Osteocyte (in vitro differentiated cells): ENCODE data around the gene PDE10A. TPM values are rescaled to one million over a fixed set of nuclear protein-coding genes. Genes with fewer than 3 reads are reported as not detected.
"Not testable (repeated sequence)": the region's sequence is repeated elsewhere in the genome, so short reads cannot be mapped to it uniquely, and the experiment has no call there.

Experiments used
- DNase-seq: peaks from one replicate; pipeline ENCODE4 v3.0.0; 2021; ENCODE audit warnings: mixed read lengths; ENCODE audit not compliant: unreplicated experiment; ENCODE audit errors: extremely low spot score
- H3K27ac Mint-ChIP-seq: one replicate; pipeline ENCODE4 v1.8.0; 2021; ENCODE audit warnings: mild to moderate bottlenecking, mixed read lengths; ENCODE audit not compliant: unreplicated experiment
- H3K27me3 Mint-ChIP-seq: one replicate; pipeline ENCODE4 v1.8.0; 2021; ENCODE audit warnings: mixed read lengths; ENCODE audit not compliant: unreplicated experiment
- H3K36me3 Mint-ChIP-seq: one replicate; pipeline ENCODE4 v1.8.0; 2021; ENCODE audit warnings: mixed read lengths; ENCODE audit not compliant: unreplicated experiment
- H3K4me1 Mint-ChIP-seq: one replicate; pipeline ENCODE4 v1.8.0; 2021; ENCODE audit warnings: mixed read lengths; ENCODE audit not compliant: unreplicated experiment
- H3K4me3 Mint-ChIP-seq: one replicate; pipeline ENCODE4 v1.8.0; 2021; ENCODE audit warnings: mild to moderate bottlenecking, moderate library complexity, mixed read lengths; ENCODE audit not compliant: unreplicated experiment
- H3K9me3 Mint-ChIP-seq: one replicate; pipeline ENCODE4 v1.8.0; 2021; ENCODE audit warnings: mixed read lengths; ENCODE audit not compliant: unreplicated experiment
- total RNA-seq: library from RNA; stranded (reverse); gene quantifications from 2 replicates; pipeline ENCODE4 v1.2.1, GENCODE V29; 2021
- TF ChIP-seq, protein P1 (sequence below): fragments of 200-600 bp; sonication (generic); IDR thresholded peaks from 2 replicates; pipeline ENCODE4 v1.5.0; 2021; ENCODE audit warnings: antibody characterized with exemption, mild to moderate bottlenecking, moderate library complexity

The PDE10A gene
- total RNA-seq, 1 donor from 2014 or later = 9.8 TPM

DNA sequence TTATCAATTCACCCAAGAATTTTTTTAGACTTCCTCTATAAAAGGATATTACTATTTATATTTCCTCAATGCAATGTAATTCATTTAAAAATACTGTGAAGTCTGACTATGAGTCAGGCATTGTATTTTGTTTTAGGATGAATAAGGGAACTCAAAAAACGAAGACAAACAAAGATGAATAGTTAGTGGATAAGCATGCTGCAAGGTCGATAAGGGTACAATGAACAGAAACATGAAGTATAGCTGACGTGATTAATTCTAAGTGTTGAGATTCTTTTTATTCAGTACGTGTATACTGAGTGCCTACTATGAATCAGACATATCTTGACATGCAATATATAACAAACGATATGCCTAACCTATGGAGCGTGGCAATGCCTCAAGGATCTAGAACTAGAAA lies 105.4 kb downstream of the PDE10A start:
- peaks cover 8% of the 10 kb centered on the region for H3K9me3 Mint-ChIP-seq

DNA sequence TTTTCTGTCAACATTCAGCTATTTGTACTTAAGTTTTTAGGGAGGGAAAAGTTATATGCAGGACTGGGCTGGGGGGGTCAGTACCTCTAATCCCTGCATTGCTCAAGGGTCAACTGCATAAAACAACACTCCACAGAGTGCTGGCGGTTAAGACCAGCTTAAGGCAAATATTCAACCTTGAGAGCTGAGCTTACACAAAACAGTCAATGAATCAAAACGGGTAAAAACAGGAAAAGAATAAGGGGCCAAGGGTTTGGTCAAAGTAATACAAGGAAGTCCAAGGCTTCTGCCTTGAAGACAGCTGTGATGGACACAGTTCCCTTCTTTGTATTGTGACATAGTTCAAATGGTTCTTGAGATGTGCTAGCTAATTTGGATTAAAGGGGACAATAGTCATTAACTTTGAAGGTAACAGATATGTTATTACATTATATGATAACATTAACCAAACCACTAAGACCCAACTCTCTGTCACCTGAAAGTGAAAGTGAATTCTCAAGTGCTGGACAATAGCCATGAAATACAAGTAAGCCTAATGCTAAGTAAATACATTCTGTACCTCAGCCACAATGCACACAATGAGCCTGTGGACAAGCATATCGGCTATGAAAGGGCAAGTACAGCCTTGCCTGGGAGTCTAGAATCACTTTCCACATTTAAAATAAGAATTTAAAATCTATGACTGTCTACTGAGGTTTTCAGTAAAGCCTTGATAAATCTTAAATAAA lies 106.8 kb downstream of the PDE10A start:
- no peak for DNase-seq
- H3K36me3 Mint-ChIP-seq = no peaks in the 10 kb centered on the region
- H3K9me3 Mint-ChIP-seq = peaks cover 7% of the 10 kb centered on the region

More for the DNA sequence above, 105.4 kb downstream of the PDE10A start:
- H3K4me3 Mint-ChIP-seq = no peak overlapping the region
- TF ChIP-seq, protein P1, sequence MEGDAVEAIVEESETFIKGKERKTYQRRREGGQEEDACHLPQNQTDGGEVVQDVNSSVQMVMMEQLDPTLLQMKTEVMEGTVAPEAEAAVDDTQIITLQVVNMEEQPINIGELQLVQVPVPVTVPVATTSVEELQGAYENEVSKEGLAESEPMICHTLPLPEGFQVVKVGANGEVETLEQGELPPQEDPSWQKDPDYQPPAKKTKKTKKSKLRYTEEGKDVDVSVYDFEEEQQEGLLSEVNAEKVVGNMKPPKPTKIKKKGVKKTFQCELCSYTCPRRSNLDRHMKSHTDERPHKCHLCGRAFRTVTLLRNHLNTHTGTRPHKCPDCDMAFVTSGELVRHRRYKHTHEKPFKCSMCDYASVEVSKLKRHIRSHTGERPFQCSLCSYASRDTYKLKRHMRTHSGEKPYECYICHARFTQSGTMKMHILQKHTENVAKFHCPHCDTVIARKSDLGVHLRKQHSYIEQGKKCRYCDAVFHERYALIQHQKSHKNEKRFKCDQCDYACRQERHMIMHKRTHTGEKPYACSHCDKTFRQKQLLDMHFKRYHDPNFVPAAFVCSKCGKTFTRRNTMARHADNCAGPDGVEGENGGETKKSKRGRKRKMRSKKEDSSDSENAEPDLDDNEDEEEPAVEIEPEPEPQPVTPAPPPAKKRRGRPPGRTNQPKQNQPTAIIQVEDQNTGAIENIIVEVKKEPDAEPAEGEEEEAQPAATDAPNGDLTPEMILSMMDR = no peak
- no peak overlapping the region for H3K27ac Mint-ChIP-seq
- H3K36me3 Mint-ChIP-seq = no peaks in the 10 kb centered on the region
- H3K4me1 Mint-ChIP-seq = peaks cover 4% of the 10 kb centered on the region
- no peak for DNase-seq
- H3K27me3 Mint-ChIP-seq = no peaks in the 10 kb centered on the region

DNA sequence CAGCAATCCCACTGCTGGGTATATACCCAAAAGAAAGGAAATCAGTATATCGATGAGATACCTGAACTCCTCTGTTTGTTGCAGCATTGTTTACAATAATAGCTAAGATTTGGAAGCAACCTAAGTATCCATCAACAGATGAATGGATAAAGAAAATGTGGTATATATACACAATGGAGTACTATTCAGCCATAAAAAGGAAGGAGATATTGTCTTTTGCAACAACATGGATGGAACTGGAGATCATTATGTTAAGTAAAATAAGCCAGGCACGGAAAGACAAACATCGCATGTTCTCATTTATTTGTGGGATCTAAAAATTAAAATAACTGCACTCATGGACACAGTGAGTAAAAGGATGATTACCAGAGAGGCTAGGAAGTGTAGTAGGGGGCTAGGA lies 108.4 kb downstream of the PDE10A start:
- not testable (repeated sequence) for H3K27ac Mint-ChIP-seq, DNase-seq, H3K9me3 Mint-ChIP-seq, H3K4me3 Mint-ChIP-seq, H3K27me3 Mint-ChIP-seq, H3K4me1 Mint-ChIP-seq, H3K36me3 Mint-ChIP-seq

More for the DNA sequence above, 106.8 kb downstream of the PDE10A start:
- Mint-ChIP-seq H3K27ac (peak overlapping the region; percentile 61), H3K4me3 (no peak overlapping the region), H3K4me1 (peaks cover 4% of the 10 kb centered on the region), H3K27me3 (no peaks in the 10 kb centered on the region)
- TF ChIP-seq, protein P1 = no peak

DNA sequence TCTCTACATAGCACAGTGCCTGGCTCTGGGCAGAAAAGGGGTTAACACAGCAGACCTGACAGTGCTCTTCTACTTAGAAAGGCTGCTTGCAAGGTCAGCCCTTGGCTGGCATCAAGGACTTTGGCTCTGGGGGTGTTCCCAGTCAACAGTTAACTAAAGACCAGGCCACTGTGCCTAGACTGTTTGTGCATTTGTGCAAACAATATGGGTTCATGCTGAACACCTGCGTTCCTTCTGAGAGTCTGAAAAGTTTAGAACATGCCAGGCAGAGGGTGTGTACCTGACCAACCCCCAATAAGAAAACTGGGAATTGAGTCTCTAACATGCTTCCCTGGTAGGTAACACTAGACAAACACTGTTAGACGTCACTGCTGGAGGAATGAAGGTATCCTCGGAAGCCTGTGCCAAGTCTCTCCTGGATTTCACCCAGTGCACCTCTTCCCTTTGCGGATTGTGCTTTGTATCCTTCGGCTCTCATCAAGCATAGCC lies 110.7 kb downstream of the PDE10A start:
- H3K9me3 Mint-ChIP-seq = no peaks in the 10 kb centered on the region
- no peak overlapping the region for H3K27ac Mint-ChIP-seq
- no peaks in the 10 kb centered on the region for H3K27me3 Mint-ChIP-seq
- no peak overlapping the region for H3K4me3 Mint-ChIP-seq
- peaks cover 4% of the 10 kb centered on the region for H3K4me1 Mint-ChIP-seq
- TF ChIP-seq, protein P1 = no peak
- H3K36me3 Mint-ChIP-seq = no peaks in the 10 kb centered on the region
- DNase-seq = no peak

DNA sequence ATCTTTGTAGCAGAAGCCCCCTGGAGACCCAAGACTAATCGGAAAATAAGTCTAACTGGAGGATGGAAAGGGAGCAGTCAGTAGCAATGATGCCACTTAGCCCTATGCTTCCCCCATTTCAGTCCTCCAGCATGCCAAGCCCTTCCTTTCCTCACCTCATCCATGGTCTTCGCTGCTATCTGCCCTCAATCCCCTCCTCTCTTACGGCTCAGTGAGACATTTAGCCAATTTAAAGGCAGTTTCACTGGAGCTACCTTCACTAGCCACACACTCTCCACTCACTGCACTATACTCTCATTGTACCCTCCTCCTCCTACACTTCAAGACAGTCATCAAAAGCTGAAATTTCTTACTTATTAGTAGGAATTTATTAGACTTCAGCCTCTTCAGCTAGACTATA lies 111.2 kb downstream of the PDE10A start:
- H3K27me3 Mint-ChIP-seq = no peaks in the 10 kb centered on the region
- no peak overlapping the region for H3K27ac Mint-ChIP-seq
- TF ChIP-seq, protein P1 = no peak
- no peaks in the 10 kb centered on the region for H3K9me3 Mint-ChIP-seq
- no peak overlapping the region for H3K4me3 Mint-ChIP-seq
- H3K36me3 Mint-ChIP-seq = no peaks in the 10 kb centered on the region
- no peak for DNase-seq
- H3K4me1 Mint-ChIP-seq = peaks cover 2% of the 10 kb centered on the region
